Measurements from ENCODE around the gene MAK.
"Not testable (repeated sequence)": the region's sequence is repeated elsewhere in the genome, so short reads cannot be mapped to it uniquely, and the experiment has no call there.

The MAK gene, protein sequence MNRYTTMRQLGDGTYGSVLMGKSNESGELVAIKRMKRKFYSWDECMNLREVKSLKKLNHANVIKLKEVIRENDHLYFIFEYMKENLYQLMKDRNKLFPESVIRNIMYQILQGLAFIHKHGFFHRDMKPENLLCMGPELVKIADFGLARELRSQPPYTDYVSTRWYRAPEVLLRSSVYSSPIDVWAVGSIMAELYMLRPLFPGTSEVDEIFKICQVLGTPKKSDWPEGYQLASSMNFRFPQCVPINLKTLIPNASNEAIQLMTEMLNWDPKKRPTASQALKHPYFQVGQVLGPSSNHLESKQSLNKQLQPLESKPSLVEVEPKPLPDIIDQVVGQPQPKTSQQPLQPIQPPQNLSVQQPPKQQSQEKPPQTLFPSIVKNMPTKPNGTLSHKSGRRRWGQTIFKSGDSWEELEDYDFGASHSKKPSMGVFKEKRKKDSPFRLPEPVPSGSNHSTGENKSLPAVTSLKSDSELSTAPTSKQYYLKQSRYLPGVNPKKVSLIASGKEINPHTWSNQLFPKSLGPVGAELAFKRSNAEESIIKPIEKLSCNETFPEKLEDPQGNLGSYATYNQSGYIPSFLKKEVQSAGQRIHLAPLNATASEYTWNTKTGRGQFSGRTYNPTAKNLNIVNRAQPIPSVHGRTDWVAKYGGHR

GRCh38 chr6:10837995-10838793 is at the start of gene MAK:
Gene MAK, minus strand, starts transcription at chr6:10838539. Its CDS starts 7,891 bp downstream, at chr6:10830648.
- DNase-seq, result peak; percentile 95

GRCh38 chr6:10886691-10887502 is 48.6 kb upstream of the MAK start, which contains the start of gene SYCP2L:
Gene SYCP2L, plus strand, starts transcription at chr6:10887052. Its CDS starts 75 bp downstream, at chr6:10887127.
- DNase-seq, result peak; percentile 74

- DNase-seq, result not testable (repeated sequence)
Observed at GRCh38 chr6:10886365-10886690, 48.0 kb upstream of the MAK start.

GRCh38 chr6:10884245-10884972 is 46.1 kb upstream of the MAK start:
- no peak for DNase-seq

- DNase-seq, result no peak
Observed at GRCh38 chr6:10883312-10884244, 45.2 kb upstream of the MAK start.

DNA sequence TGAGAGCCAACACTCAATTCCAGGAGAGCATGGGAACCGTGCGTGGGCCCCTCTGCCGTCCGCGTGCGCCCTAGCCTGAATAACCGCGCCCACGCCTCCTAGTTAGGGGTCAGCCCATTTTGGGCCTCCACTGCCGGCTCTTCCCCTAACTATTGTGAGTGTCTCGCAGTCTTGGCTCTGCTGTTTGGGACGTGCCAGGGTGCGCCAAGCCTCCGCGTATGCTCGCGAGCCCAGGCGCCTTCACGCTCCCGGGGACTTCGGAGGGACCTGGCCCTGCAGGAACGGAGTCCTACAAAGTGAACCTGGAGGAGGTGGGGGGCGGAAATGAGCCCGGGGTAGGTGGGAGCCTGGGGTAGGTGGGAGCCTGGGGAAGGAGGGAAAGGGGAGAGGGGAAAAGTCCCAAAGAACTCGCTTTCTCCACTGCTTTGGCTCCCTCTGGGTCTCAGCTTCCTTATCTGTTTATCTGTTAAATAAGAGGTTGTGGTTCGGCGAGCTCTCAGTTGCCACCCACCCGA is 44.4 kb upstream of the MAK start:
- no peak for DNase-seq

GRCh38 chr6:10882253-10882630 is 43.9 kb upstream of the MAK start:
- DNase-seq, result not testable (repeated sequence)

- DNase-seq, result no peak
Observed at GRCh38 chr6:10880366-10880765, 42.0 kb upstream of the MAK start.

- DNase-seq, result no peak
Observed at GRCh38 chr6:10877871-10878270, 39.5 kb upstream of the MAK start.

GRCh38 chr6:10877012-10877411 is 38.7 kb upstream of the MAK start:
- no peak for DNase-seq

- DNase-seq, result no peak
Observed at GRCh38 chr6:10875026-10875425, 36.7 kb upstream of the MAK start.

- DNase-seq, result no peak
Observed at GRCh38 chr6:10874207-10874606, 35.9 kb upstream of the MAK start.

DNA sequence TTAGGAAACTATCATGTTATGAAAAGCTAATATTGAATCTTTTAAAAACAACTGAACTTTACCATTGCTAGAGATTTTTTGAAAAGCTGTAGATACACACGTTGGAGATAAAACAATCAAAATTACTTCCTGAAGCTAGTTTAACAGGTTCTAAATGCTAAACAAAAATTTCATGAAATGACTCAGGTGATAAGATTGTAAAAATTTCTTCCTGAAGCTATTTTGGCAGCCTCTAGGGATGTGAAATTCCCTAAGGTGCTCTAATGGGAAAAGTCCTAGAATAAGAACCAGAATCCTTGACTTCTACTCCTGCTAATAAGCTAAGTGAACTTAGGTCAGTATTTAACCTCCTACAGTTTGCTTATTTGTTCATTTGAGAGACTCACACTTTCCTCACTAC is 35.0 kb upstream of the MAK start:
- no peak for DNase-seq

- DNase-seq, result no peak
Observed at GRCh38 chr6:10867952-10868351, 29.6 kb upstream of the MAK start.

- not testable (repeated sequence) for DNase-seq
Observed at GRCh38 chr6:10866709-10867108, 28.4 kb upstream of the MAK start.

DNA sequence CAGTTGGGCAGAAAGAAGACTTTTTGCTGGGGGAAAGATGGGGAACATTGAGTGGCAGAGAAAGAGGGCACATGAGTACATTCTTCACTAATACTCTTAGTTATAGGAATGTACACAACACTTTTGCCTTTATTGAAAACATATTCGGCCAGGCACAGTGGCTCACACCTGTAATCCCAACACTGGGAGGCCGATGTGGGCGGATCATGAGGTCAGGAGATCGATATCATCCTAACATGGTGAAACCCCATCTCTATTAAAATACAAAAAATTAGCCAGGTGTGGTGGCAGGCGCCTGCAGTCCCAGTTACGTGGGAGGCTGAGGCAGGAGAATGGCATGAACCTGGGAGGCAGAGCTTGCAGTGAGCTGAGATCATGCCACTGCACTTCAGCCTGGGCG is 24.7 kb upstream of the MAK start:
- not testable (repeated sequence) for DNase-seq

- DNase-seq, result no peak
Observed at GRCh38 chr6:10862361-10862760, 24.0 kb upstream of the MAK start.

DNA sequence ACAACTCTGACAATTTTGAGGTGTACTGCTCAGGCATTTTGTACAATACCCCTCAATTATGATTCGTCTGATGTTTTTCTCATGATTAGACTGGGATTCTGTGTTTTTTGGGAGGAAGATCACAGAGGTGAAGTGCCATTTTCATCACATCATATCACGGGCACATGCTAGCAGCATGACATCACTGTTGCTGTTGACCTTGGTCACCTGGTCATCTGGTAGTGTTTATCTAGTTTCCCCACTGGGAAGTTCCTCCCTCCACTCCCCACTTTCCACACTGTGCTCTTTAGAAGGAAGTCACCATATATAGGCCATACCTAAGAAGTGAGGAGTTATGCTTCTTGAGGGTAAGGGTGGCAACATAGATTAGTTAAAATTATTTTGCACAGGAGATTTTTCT is 22.7 kb upstream of the MAK start:
- no peak for DNase-seq

DNA sequence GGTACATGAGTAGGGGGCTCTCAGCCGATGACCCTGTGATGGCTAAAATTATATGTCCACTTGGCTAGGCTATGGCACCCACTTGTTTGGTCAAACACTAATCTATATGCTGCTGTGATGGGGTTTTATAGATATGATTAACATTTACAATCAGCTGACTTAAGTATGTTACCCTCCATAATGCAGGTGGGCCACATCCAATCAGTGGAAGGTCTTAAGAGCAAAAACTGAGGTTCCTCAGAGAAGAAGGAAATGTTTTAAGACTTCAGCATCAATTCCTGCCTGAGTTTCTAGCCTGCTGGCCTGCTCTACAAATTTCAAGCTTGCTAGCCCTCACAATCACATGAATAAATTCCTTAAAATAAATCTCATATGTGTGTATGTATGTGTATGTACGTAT is 18.9 kb upstream of the MAK start:
- no peak for DNase-seq

- DNase-seq, result no peak
Observed at GRCh38 chr6:10854922-10855632, 16.7 kb upstream of the MAK start.

All from activated CD4-positive, alpha-beta T cell treated with anti-CD3 and anti-CD28 coated beads, Interleukin-10, Interleukin-2, amounts not matched to agents 100 ng/mL and 50 ng/mL, durations not matched to agents 16 hours and 8 hours (primary cell).